AG10803 (cell line): ENCODE data around the gene ADRA2C.

Experiments used
- DNase-seq: peaks from one replicate; pipeline ENCODE4 v3.0.0; 2010; ENCODE audit warnings: low read depth
- H3K4me3 ChIP-seq: 2 replicates; pipeline ENCODE4 v1.5.1; 2011; ENCODE audit warnings: mild to moderate bottlenecking, low read length, control low read depth
- CTCF ChIP-seq: conservative IDR thresholded peaks from 2 replicates; pipeline ENCODE4 v1.5.1; 2011; ENCODE audit warnings: mild to moderate bottlenecking, low read length, control low read depth, inconsistent platforms

Gene ADRA2C

GRCh38 chr4:3791910-3792542, 25.8 kb downstream of the ADRA2C start:
- no peak for DNase-seq
- TF ChIP-seq CTCF, result no peak
- H3K4me3 ChIP-seq, result no peak overlapping the region

GRCh38 chr4:3792813-3793212, 26.6 kb downstream of the ADRA2C start:
- no peak for TF ChIP-seq CTCF
- no peak for DNase-seq
- no peak overlapping the region for H3K4me3 ChIP-seq

GRCh38 chr4:3793545-3793944, 27.4 kb downstream of the ADRA2C start:
- no peak for TF ChIP-seq CTCF
- no peak for DNase-seq
- H3K4me3 ChIP-seq, result no peak overlapping the region

- no peak overlapping the region for H3K4me3 ChIP-seq
- DNase-seq, result no peak
- no peak for TF ChIP-seq CTCF
These were observed 30.8 kb downstream of the ADRA2C start for GRCh38 chr4:3796960-3797359.

- TF ChIP-seq CTCF, result no peak
- no peak for DNase-seq
These were observed 31.9 kb downstream of the ADRA2C start for GRCh38 chr4:3797831-3798790.

GRCh38 chr4:3799496-3799895, 33.3 kb downstream of the ADRA2C start:
- no peak for TF ChIP-seq CTCF
- no peak for DNase-seq
- H3K4me3 ChIP-seq, result no peak overlapping the region

More at GRCh38 chr4:3797831-3798790, 31.9 kb downstream of the ADRA2C start:
- no peak overlapping the region for H3K4me3 ChIP-seq
